Natural killer cell (primary cell): ENCODE measurements around the gene PSMC3IP. TPM values are rescaled to one million over a fixed set of nuclear protein-coding genes. Genes with fewer than 3 reads are reported as not detected.

Source experiments
- ATAC-seq, 3 donors: fragments of 150-1000 bp in 2 of 3; fragments of 200-7000 bp in 1 of 3; cut with Tn5 transposase; 1 replicate in 1 of 3; 2 replicates in 2 of 3; pipeline ENCODE4 v1.10.0; 2021; ENCODE audit warnings: mild to moderate bottlenecking in 2 of 3, moderate library complexity in 2 of 3
- DNase-seq, 2 donors: peaks; one replicate each; pipeline versions ENCODE4 v3.0.0 to v3.0.0-alpha.2; 2013 to 2021; ENCODE audit warnings: mixed read lengths in 1 of 2
- H3K27ac ChIP-seq: one replicate; pipeline ENCODE4 v1.5.1; 2013; ENCODE audit warnings: mild to moderate bottlenecking, low read length
- H3K27me3 ChIP-seq: one replicate; pipeline ENCODE4 v1.6.1; 2013; ENCODE audit warnings: low read length; ENCODE audit not compliant: control insufficient read depth, insufficient read depth
- H3K36me3 ChIP-seq: one replicate; pipeline ENCODE4 v1.6.1; 2013; ENCODE audit warnings: low read length; ENCODE audit not compliant: control insufficient read depth, insufficient read depth
- H3K4me1 ChIP-seq: one replicate; pipeline ENCODE4 v1.6.1; 2013; ENCODE audit warnings: low read length; ENCODE audit not compliant: control insufficient read depth, insufficient read depth
- H3K4me3 ChIP-seq: one replicate; pipeline ENCODE4 v1.5.1; 2013; ENCODE audit warnings: low read length
- H3K9me3 ChIP-seq: one replicate; pipeline ENCODE4 v1.6.1; 2013; ENCODE audit warnings: low read length; ENCODE audit not compliant: control insufficient read depth, insufficient read depth
- H3K27ac Mint-ChIP-seq, 2 donors: one replicate each; pipeline ENCODE4 v1.8.0; 2022; ENCODE audit warnings: mild to moderate bottlenecking in 2 of 2, mixed read lengths in 2 of 2, moderate library complexity in 1 of 2
- H3K27me3 Mint-ChIP-seq, 2 donors: one replicate each; pipeline ENCODE4 v1.8.0; 2022; ENCODE audit warnings: low read depth in 2 of 2, mixed read lengths in 2 of 2
- H3K36me3 Mint-ChIP-seq: one replicate; pipeline ENCODE4 v1.8.0; 2022; ENCODE audit warnings: mixed read lengths
- H3K4me1 Mint-ChIP-seq, 2 donors: one replicate each; pipeline ENCODE4 v1.8.0; 2022; ENCODE audit warnings: mixed read lengths in 2 of 2
- H3K4me3 Mint-ChIP-seq: one replicate; pipeline ENCODE4 v1.8.0; 2022; ENCODE audit warnings: mild to moderate bottlenecking, moderate library complexity, mixed read lengths
- H3K9me3 Mint-ChIP-seq, 2 donors: one replicate each; pipeline ENCODE4 v1.8.0; 2022; ENCODE audit warnings: mixed read lengths in 2 of 2
- CTCF ChIP-seq: fragments of 200-600 bp; IDR thresholded peaks from one replicate; pipeline ENCODE4 v1.8.0; 2022; ENCODE audit warnings: antibody characterized with exemption
- WGBS: methylation state at CpG from one replicate; pipeline ENCODE4 v1.1.7; 2013; ENCODE audit warnings: missing lambda C conversion rate; ENCODE audit not compliant: insufficient coverage; 5-methylcytosine and 5-hydroxymethylcytosine counted together
- intact Hi-C: fragments of 100-400 bp; cut with micrococcal nuclease; formaldehyde crosslinking; loops from one replicate; pipeline ENCODE4 v1.14.2; 2022
- total RNA-seq, 4 donors: library from RNA; stranded (reverse); fragments of 120-200 nt in 1 of 4; gene quantifications; one replicate each; pipeline versions ENCODE4 v1.2.3 to v1.2.4, GENCODE V29; 2013 to 2022

Gene PSMC3IP
- total RNA-seq, 3 donors from 2014 or later (not counting 1 experiment from before 2014, with no cell fraction given), result 5.0 to 6.2 (median 5.7) TPM

GRCh38 chr17:42577140-42577531 lies 393 bp downstream of the PSMC3IP start:
- no peaks in the 10 kb centered on the region for H3K9me3 Mint-ChIP-seq
- no peak for TF ChIP-seq CTCF
- H3K27me3 Mint-ChIP-seq, result no peaks in the 10 kb centered on the region
- peak overlapping the region; percentile 95 to 96 for H3K27ac Mint-ChIP-seq
- intact Hi-C loops, result loop anchor here (2.0 to 5.0 kb wide), 2 partner anchors 32 to 185 kb away; partner anchors contain the start of genes RAMP2, RETREG3 and TUBG1
- no peaks in the 10 kb centered on the region for H3K9me3 ChIP-seq
- no peaks in the 10 kb centered on the region for H3K27me3 ChIP-seq
- peaks cover 18% of the 10 kb centered on the region for H3K4me1 ChIP-seq
- H3K36me3 Mint-ChIP-seq, result peaks cover 11% of the 10 kb centered on the region
- H3K4me3 Mint-ChIP-seq, result peak overlapping the region; percentile 42
- DNase-seq, result no peak
- peak overlapping the region; percentile 88 for H3K4me3 ChIP-seq
- ATAC-seq, result no peak
- WGBS, result 16% methylated on average over 18 of the region's 18 CpGs
- peak overlapping the region; percentile 79 for H3K27ac ChIP-seq
- peaks cover 36 to 39% of the 10 kb centered on the region in 2 donors for H3K4me1 Mint-ChIP-seq
- H3K36me3 ChIP-seq, result peaks cover 50% of the 10 kb centered on the region

GRCh38 chr17:42574463-42574862 lies 3.1 kb downstream of the PSMC3IP start:
- no peak for DNase-seq
- 100% methylated on average over 2 of the region's 3 CpGs for WGBS
- H3K36me3 Mint-ChIP-seq, result peaks cover 11% of the 10 kb centered on the region
- Histone ChIP-seq H3K27me3 (no peaks in the 10 kb centered on the region), H3K4me1 (peaks cover 18% of the 10 kb centered on the region), H3K9me3 (no peaks in the 10 kb centered on the region), H3K4me3 (no peak overlapping the region), H3K27ac (no peak overlapping the region), H3K36me3 (peaks cover 47% of the 10 kb centered on the region)
- no peaks in the 10 kb centered on the region for H3K27me3 Mint-ChIP-seq
- H3K4me1 Mint-ChIP-seq, result peaks cover 36% of the 10 kb centered on the region in 2 donors
- H3K9me3 Mint-ChIP-seq, result no peaks in the 10 kb centered on the region
- H3K4me3 Mint-ChIP-seq, result no peak overlapping the region
- ATAC-seq, result no peak
- no peak overlapping the region for H3K27ac Mint-ChIP-seq
- no peak for TF ChIP-seq CTCF
- intact Hi-C loops, result no loop called here

GRCh38 chr17:42573095-42573494 lies 4.4 kb downstream of the PSMC3IP start:
- no peak for TF ChIP-seq CTCF
- Mint-ChIP-seq H3K9me3 (no peaks in the 10 kb centered on the region), H3K4me3 (no peak overlapping the region), H3K27ac (peak overlapping the region in 1 of 2 donors; percentile 50), H3K36me3 (peaks cover 11% of the 10 kb centered on the region), H3K4me1 (peaks cover 33 to 38% of the 10 kb centered on the region in 2 donors), H3K27me3 (no peaks in the 10 kb centered on the region)
- Histone ChIP-seq H3K9me3 (no peaks in the 10 kb centered on the region), H3K4me3 (no peak overlapping the region), H3K4me1 (peaks cover 15% of the 10 kb centered on the region), H3K27me3 (no peaks in the 10 kb centered on the region), H3K36me3 (peaks cover 57% of the 10 kb centered on the region), H3K27ac (no peak overlapping the region)
- intact Hi-C loops, result no loop called here
- DNase-seq (no peak), ATAC-seq (no peak)
- 88% methylated on average over 4 of the region's 4 CpGs for WGBS
